OCI-LY1 (cell line): Measurements from ENCODE around the gene MAST4.

Source experiments
- H2AFZ ChIP-seq: fragments of 200-600 bp; sonication (generic), shearing (Covaris generic); 2 replicates; pipeline ENCODE4 v1.6.0; 2014; ENCODE audit warnings: antibody characterized with exemption, mild to moderate bottlenecking, low read length
- H3F3A ChIP-seq: fragments of 200-600 bp; sonication (generic), shearing (Covaris generic); 2 replicates; pipeline ENCODE4 v1.6.0; 2014; ENCODE audit warnings: mild to moderate bottlenecking, antibody characterized with exemption, low read length, moderate library complexity; ENCODE audit not compliant: insufficient read depth
- H3K27ac ChIP-seq: fragments of 200-600 bp; sonication (generic); 2 replicates; pipeline ENCODE4 v1.5.1; 2014; ENCODE audit warnings: low read length, mixed run types, mild to moderate bottlenecking, low read depth; ENCODE audit not compliant: poor library complexity, severe bottlenecking
- H3K27me3 ChIP-seq: fragments of 200-600 bp; sonication (generic); 2 replicates; pipeline ENCODE4 v1.6.0; 2014; ENCODE audit warnings: antibody characterized with exemption, mild to moderate bottlenecking, low read length, moderate library complexity; ENCODE audit not compliant: insufficient read depth
- H3K36me3 ChIP-seq: fragments of 200-600 bp; sonication (generic); 2 replicates; pipeline ENCODE4 v1.6.1; 2014; ENCODE audit warnings: mild to moderate bottlenecking, antibody characterized with exemption, low read length, moderate library complexity, mixed read lengths; ENCODE audit not compliant: insufficient read depth
- H3K4me1 ChIP-seq: fragments of 200-600 bp; sonication (generic); 2 replicates; pipeline ENCODE4 v1.5.1; 2014; ENCODE audit warnings: mild to moderate bottlenecking, low read length, moderate library complexity; ENCODE audit not compliant: insufficient read depth, severe bottlenecking
- H3K4me2 ChIP-seq: fragments of 200-600 bp; sonication (generic), shearing (Covaris generic); 2 replicates; pipeline ENCODE4 v1.6.1; 2014; ENCODE audit warnings: low read length
- H3K4me3 ChIP-seq: fragments of 200-600 bp; sonication (generic); 2 replicates; pipeline ENCODE4 v1.5.1; 2014; ENCODE audit warnings: low read length, low read depth, mild to moderate bottlenecking, mixed read lengths; ENCODE audit not compliant: poor library complexity, severe bottlenecking
- H3K79me2 ChIP-seq: fragments of 200-600 bp; shearing (Covaris generic); 2 replicates; pipeline ENCODE4 v1.6.1; 2016; ENCODE audit warnings: mixed run types, low read length, mixed read lengths; ENCODE audit not compliant: insufficient read depth
- H3K9ac ChIP-seq: fragments of 200-600 bp; sonication (generic), shearing (Covaris generic); 2 replicates; pipeline ENCODE4 v1.6.1; 2014; ENCODE audit warnings: mild to moderate bottlenecking, low read length, mixed read lengths
- H3K9me2 ChIP-seq: fragments of 200-600 bp; sonication (generic), shearing (Covaris generic); 2 replicates; pipeline ENCODE4 v1.6.1; 2014; ENCODE audit warnings: low read depth, mild to moderate bottlenecking, low read length, mixed read lengths
- H3K9me3 ChIP-seq: fragments of 200-600 bp; shearing (Covaris generic); 2 replicates; pipeline ENCODE4 v1.6.1; 2014; ENCODE audit warnings: low read length, mixed read lengths
- H4K20me1 ChIP-seq: fragments of 200-600 bp; sonication (generic), shearing (Covaris generic); 2 replicates; pipeline ENCODE4 v1.6.0; 2016; ENCODE audit warnings: mild to moderate bottlenecking, low read length; ENCODE audit not compliant: insufficient read depth
- CTCF ChIP-seq: fragments of 200-600 bp; sonication (generic), shearing (Covaris generic); IDR thresholded peaks from 2 replicates; pipeline ENCODE4 v1.5.1; 2017; ENCODE audit warnings: mild to moderate bottlenecking, antibody characterized with exemption, low read length, moderate library complexity, mixed read lengths
- EZH2 ChIP-seq: fragments of 200-600 bp; sonication (generic), shearing (Covaris generic); IDR thresholded peaks from 2 replicates; pipeline ENCODE4 v1.8.0; 2017; ENCODE audit warnings: borderline replicate concordance, mixed run types, mild to moderate bottlenecking, antibody characterized with exemption, low read length, moderate library complexity, mixed read lengths

MAST4 gene

GRCh38 chr5:66989781-66990180, 393.6 kb downstream of the MAST4 start:
- H2AFZ ChIP-seq = no peak overlapping the region
- H3K27me3 ChIP-seq = no peaks in the 10 kb centered on the region
- H3K9me2 ChIP-seq = no peaks in the 10 kb centered on the region
- no peaks in the 10 kb centered on the region for H4K20me1 ChIP-seq
- no peaks in the 10 kb centered on the region for H3F3A ChIP-seq
- H3K79me2 ChIP-seq = no peaks in the 10 kb centered on the region
- no peaks in the 10 kb centered on the region for H3K36me3 ChIP-seq
- H3K4me1 ChIP-seq = no peaks in the 10 kb centered on the region
- no peak overlapping the region for H3K4me2 ChIP-seq
- no peak overlapping the region for H3K9ac ChIP-seq
- no peak overlapping the region for H3K27ac ChIP-seq
- no peak overlapping the region for H3K4me3 ChIP-seq
- TF ChIP-seq EZH2 = no peak
- no peak for TF ChIP-seq CTCF
- no peaks in the 10 kb centered on the region for H3K9me3 ChIP-seq

GRCh38 chr5:66991746-66992145, 395.6 kb downstream of the MAST4 start:
- Histone ChIP-seq H3K4me1 (no peaks in the 10 kb centered on the region), H3K9ac (no peak overlapping the region), H3K9me2 (no peaks in the 10 kb centered on the region), H3K79me2 (no peaks in the 10 kb centered on the region), H4K20me1 (no peaks in the 10 kb centered on the region), H2AFZ (no peak overlapping the region), H3K4me2 (no peak overlapping the region), H3K9me3 (no peaks in the 10 kb centered on the region), H3K27me3 (no peaks in the 10 kb centered on the region), H3F3A (no peaks in the 10 kb centered on the region), H3K36me3 (no peaks in the 10 kb centered on the region), H3K4me3 (no peak overlapping the region), H3K27ac (no peak overlapping the region)
- no peak for TF ChIP-seq CTCF

- H3K27me3 ChIP-seq = no peaks in the 10 kb centered on the region
- no peak overlapping the region for H3K4me3 ChIP-seq
- H3K79me2 ChIP-seq = no peaks in the 10 kb centered on the region
- no peaks in the 10 kb centered on the region for H3K9me2 ChIP-seq
- no peak for TF ChIP-seq CTCF
- H3K27ac ChIP-seq = no peak overlapping the region
- H3F3A ChIP-seq = no peaks in the 10 kb centered on the region
- no peaks in the 10 kb centered on the region for H3K9me3 ChIP-seq
- no peaks in the 10 kb centered on the region for H3K4me1 ChIP-seq
- H3K36me3 ChIP-seq = no peaks in the 10 kb centered on the region
- H3K9ac ChIP-seq = no peak overlapping the region
- no peaks in the 10 kb centered on the region for H4K20me1 ChIP-seq
- no peak overlapping the region for H2AFZ ChIP-seq
- no peak overlapping the region for H3K4me2 ChIP-seq
These were observed 396.4 kb downstream of the MAST4 start for GRCh38 chr5:66992547-66992946.
